ENCODE results near the gene CGB2.
"Not testable (repeated sequence)": the region's sequence is repeated elsewhere in the genome, so short reads cannot be mapped to it uniquely, and the experiment has no call there.

Gene CGB2

DNA sequence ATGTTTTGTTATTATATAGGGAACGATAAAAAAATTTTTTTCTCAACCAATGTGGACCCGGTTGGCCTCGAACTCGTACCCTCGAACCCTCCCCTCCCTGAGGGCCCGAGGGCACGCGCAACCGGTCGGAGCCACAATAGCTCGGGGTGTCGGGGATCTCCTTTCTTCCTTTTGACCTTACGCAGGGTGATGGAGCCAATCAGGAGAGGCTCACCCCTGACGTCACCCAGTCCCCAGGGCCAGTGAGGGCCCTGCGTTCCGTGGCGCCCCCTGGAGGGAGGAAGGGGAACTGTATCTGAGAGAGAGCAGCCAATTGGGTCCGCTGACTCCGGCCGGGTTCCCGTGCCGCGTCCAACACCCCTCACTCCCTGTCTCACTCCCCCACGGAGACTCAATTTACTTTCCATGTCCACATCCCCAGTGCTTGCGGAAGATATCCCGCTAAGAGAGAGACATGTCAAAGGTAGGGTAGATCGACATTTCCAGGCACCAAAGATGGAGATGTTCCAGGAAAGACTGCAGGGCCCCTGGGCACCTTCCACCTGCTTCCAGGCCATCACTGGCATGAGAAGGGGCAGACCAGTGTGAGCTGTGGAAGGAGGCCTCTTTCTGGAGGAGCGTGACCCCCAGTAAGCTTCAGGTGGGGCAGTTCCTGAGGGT, at the start of gene CGB2:
TSS of gene CGB2 (plus strand) at position 249 of the 660 bp plus-strand sequence. CDS start at position 455, 206 bp downstream.
- in situ Hi-C loops (cut with MboI; ENCODE audit: low sequenced_read_pairs): not testable (repeated sequence)

DNA sequence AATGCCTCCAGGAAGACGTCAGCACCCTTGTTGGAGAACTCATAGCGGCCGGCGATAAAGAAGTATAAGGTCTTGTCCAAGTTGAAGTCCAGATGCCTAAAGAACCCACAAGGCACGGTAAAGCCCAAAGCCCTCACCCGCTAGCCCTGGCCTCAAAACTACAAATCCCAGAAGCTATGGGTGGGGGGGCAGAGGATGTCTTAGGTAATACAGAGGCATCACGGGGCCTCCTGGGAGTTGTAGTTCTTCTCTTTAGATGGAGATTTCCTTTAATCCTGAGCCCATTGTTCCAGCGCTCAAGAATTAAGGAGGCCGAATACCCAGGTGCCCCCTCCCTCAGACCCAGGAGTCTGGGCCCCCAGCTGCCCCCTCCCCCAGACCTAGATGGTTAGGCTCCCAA, 49.4 kb upstream of the CGB2 start:
- in situ Hi-C loops (cut with MboI; ENCODE audit: low sequenced_read_pairs): no loop called here

DNA sequence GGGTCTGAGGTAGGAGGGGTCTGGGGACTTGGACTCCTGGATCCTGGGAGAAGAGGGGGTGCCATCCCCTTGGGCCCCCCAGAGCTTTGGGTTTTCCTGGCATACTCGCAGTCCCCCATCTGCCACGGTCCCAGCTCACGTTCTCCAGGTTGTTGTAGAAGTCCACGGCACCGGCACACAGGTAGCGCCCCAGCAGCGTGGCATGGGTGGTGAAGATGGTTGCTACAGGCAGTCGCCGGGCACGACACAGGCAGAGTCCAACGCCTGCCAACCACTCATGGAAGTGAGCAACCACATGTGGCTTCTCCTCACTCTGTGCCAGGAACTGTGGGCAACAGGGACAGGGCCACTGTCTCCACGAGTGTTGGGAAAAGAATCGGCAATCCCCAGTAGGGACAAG, 46.0 kb upstream of the CGB2 start:
- in situ Hi-C loops (cut with MboI; ENCODE audit: low sequenced_read_pairs): no loop called here

DNA sequence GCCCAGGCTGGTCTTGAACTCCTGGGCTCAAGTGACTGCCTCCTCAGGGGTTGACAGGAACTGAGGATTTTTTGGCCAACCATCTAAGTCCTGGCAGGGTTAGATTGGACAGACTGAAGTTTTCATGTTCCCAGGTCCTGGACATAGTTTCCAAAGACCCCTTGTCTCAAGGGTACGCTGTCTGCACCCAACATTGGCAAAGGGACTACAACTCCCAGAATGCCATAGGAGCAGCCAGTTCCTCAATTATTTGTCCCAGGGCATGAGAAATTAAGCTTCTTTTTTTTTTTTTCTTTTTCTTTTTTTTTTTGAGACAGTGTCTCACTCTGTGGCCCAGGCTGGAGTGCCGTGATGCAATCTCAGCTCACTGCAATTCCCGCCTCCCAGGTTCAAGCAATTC, 45.5 kb upstream of the CGB2 start:
- in situ Hi-C loops (cut with MboI; ENCODE audit: low sequenced_read_pairs): no loop called here

DNA sequence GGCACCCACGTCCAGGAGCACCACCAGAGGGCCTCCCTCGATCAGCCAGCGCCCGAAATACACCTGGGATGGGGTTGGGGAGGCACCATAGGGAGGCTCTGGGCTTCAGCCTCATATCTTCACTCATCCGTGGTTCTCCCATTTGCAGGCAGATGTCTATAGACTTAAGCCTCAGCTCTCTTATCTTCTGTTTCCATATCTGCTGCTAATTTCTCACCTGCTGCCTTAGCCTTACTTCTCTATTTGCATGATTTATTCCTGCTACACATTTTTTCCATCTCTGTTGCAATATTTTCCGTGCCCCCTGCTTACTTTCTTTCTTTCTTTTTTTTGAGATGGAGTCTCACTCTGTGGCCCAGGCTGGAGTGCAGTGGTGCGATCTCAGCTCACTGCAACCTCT, 44.4 kb upstream of the CGB2 start:
- in situ Hi-C loops (cut with MboI; ENCODE audit: low sequenced_read_pairs): no loop called here

DNA sequence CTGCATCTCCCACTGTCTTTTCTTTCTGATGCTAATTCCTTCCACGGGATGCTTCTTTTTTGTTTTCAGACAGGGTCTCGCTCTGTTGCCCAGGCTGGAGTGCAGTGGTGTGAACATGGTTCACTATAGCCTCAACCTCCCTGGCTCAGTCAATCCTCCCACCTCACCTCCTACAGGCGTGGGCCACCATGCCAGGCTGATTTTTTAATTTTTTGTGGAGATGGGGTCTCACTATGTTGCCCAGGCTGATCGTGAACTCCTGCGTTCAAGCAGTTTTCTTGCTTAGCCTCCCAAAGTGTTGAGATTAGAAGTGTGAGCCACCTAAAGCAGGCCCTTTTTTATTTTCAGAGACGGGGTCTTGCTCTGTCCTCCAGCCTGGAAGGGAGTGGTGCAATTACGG, 43.4 kb upstream of the CGB2 start:
- in situ Hi-C loops (cut with MboI; ENCODE audit: low sequenced_read_pairs): no loop called here

DNA sequence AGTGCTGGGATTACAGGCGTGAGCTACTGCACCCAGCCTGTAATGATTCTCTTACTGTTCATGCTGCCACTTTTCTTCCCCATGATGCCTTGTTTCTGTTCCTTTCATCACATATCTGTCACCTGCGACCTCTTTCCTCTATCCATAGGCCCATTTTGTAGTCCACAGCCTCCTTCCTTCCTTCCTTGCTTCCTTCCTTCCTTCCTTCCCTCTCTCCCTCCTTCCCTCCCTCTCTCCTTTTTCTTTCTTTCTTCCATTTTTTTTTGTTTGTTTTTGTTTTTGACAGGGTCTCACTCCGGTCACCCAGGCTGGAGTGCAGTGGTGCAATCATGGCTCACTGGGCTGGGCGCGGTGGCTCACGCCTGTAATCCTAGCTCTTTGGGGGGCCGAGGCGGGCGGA, 42.8 kb upstream of the CGB2 start:
- in situ Hi-C loops (cut with MboI; ENCODE audit: low sequenced_read_pairs): no loop called here

DNA sequence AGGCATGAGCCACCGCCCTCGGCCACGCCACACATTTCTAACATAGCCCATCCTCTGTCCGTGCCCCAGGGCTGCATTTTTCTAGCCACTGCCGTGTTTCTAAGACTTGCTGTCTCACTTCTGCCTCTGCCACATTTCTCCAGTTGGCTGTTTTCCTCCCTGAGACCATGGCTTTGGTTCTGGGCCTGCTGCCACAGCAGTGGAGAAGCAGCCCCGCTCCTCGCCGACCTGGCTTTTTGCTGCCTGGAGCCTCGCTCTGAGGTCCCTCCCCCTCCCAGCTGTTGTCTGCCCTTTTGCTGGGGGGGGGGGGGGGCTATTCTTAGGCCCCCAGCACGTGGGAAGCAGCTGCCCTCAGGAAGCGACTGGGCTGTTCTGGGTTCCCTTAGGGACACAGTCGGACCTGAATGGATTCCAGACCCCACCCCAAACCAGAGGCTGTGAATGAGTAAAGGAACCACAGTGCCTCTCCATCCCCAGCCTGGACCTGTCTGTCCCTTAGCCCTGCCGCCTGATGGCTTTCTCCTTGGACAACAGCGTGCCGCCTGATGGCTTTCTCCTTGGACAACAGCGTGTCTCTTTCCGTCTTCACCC, 41.9 kb upstream of the CGB2 start:
- in situ Hi-C loops (cut with MboI; ENCODE audit: low sequenced_read_pairs): no loop called here

DNA sequence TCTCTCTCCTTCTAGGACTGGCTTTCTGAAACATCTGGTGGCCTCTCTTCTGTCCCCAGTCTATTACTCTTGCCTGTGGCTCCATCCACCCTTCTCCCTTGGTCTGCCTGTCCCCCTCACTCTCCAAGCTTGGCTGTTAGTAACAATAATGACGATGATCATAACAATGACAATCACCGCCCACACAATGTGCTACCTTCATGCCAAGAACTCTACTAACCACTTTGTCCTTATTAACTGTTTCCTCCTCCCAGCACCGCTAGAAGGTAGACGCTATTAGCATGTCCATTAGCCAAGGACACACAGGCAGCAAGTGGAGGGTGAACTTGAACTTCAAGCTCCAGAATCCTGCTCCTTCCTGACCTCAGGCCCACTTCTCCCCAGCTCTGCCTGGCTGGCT, 41.3 kb upstream of the CGB2 start:
- in situ Hi-C loops (cut with MboI; ENCODE audit: low sequenced_read_pairs): no loop called here

DNA sequence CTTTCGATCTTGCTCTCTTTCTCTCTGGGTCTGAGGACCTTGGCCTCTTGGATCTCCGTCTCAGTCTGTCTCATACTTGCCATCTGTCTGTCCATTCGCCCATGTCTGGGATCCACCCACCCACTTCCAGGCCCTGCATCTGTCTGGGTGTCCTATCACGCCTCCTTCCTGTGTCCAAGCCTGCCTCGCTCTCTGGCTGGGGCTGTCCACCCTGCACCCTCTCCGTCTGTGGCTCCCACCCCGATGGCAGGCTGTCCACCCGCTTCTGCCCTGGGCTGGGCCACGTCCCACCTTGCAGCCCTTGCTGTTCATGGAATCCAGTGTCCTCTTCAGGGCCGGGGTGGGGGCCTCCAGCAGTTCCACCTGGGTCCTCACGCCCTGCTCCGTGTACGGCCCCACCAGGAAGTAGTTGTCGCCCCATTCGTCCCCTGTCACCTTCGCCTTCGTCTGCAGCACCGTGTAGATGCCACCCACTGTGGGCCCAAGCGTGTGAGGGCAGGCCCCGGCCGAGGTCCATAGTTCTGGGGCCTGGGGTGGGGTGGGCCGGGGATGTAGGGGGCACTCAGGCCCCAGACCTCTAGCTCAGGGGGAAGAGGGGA, 40.6 kb upstream of the CGB2 start:
- in situ Hi-C loops (cut with MboI; ENCODE audit: low sequenced_read_pairs): no loop called here

DNA sequence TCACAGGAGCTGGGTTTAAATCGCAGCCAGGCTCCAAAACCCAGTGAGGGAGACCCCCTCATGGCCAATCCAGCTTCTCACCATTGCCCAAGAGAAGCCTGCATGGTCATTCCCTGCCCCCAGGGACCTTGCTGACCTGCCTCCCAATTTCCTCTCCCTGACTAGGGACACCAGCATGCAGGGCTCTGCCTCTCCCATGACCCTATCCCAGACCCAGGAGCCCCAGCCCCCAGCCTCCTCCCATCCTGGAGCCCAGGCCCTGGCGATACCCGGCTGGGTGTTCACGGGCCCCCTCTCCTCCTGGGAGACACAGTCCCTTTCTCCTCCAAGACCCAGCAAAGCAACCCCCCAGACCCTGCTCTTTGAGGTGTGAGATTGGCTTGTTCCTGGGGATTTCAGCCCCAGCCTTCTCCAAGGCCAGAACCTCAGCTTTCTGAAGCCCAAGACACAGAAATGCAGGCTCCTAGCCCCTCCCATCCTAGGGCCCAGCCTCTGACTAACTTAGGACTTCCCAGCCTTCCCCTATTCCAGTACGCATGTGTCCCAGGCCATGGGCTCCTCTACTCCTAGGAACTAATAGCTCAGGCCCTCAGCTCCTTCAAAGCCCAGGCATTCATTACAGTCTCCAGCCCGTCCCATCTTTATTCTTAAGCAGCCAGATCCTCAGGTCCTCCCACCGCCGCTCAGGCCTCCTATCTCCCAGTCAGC, 39.7 kb upstream of the CGB2 start:
- in situ Hi-C loops (cut with MboI; ENCODE audit: low sequenced_read_pairs): no loop called here

DNA sequence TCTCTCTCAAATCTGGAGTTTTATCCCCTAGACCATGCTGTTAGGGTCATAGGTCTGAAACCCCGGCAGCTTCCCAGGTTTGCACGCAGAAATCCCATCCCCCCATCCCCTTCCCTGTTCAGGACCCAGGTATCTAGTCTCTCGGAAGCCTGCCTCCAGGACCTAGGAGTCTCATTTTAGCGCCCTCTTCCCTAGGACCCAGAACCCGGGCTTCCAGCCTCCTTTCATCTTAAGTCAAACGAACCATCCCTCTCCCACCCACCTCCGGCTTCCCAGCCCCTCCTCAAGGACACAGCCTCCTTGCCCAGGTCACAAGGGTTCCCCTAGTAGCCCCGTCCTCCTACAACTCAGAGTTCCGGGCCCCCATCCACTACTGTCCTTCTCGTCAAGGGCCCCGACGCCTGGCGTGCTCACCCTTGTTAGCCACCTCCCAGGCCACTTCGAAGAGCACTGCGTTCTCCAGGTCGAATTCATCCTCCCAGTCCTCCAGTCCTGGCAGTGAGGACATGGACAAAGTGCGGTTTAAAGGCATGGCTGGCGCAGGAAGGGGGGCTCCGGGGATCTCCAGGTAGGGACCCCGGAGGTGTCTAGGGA, 39.0 kb upstream of the CGB2 start:
- in situ Hi-C loops (cut with MboI; ENCODE audit: low sequenced_read_pairs): no loop called here

DNA sequence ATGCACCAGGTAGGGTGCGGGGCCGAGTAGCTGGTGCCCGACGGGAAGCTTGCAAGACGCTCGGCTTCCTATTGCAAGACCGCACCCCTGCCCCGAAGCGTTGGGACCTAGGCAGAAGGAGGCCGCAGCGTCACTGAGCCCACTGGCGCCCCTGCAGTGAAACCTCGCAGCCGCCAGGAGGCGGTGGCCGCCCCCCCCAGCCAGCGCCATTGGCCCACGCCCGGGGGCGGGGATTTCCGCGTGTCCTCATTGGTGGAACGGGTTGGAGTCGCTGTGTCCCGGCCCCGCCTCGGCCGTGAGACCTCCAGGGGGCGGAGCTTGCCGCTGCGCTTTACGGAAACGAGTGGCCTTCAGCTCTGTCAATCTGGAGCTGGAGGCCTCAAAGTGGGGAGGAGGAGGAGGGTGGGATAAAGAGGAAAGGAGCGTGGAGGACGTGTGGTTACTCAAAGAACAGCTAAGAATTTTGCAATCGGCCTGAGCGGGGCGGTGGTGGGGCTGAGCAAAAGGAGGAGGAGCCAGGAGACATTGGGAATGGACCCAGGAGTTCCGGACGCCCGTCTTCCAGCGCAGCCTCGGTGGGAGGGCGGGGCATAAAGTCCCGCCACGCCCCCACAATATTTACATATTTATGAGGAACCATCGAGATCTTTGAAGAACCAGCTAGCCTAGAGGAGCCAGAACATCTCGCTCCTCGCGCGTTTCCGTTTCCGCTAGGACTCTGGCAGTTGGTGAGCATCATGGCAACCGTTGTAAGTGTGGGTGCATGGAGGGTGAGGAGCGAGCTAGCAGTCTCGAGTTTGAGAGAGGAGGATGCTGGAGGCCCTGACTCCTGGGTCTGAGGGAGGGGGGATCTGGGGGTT, 38.3 kb upstream of the CGB2 start, which contains the start of the genes GYS1 and RUVBL2:
TSS of gene GYS1 (minus strand) at position 135 of the 860 bp plus-strand sequence. CDS start 197 bp downstream, outside the sequence.
TSS of gene RUVBL2 (plus strand) at position 713 of the 860 bp plus-strand sequence. CDS start at position 738, 25 bp downstream.
- in situ Hi-C loops (cut with MboI; ENCODE audit: low sequenced_read_pairs): no loop called here

DNA sequence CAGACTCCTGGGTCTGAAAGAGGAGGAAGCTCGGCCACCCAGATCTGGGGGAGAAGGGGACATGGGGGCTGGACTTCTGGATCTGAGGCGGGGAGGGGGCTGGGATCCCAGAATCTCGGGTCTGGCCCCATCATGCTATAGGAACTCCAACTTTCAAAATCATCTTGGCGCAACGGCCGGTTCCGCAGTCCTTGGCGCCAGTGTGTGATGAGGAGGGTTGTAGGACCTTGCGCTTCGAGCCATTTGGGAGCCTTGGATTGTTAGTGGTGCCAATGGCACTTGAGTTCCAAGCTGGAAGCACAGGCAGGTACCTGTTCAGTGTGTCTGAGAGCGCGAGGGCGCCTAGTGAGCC, 37.7 kb upstream of the CGB2 start:
- in situ Hi-C loops (cut with MboI; ENCODE audit: low sequenced_read_pairs): no loop called here

DNA sequence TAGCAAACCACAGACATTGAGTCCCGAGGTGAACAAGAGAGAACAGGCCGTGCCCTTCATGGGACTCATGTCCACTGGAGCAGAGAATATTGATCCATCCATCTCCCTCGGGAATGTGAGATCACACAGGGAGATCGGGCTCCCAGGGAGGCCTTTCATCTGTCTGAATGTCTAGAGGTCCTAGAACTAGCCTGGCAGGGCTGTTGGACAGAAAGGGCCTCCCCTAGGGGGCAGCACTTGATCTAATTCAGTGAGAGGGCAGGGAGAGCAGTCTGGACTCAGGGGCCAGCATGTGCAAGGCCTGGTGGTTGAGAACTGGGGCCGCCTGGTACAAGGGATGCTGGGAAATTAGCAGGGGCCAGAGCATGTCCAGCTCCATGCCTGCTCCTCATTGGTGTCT, 33.7 kb upstream of the CGB2 start:
- in situ Hi-C loops (cut with MboI; ENCODE audit: low sequenced_read_pairs): no loop called here

DNA sequence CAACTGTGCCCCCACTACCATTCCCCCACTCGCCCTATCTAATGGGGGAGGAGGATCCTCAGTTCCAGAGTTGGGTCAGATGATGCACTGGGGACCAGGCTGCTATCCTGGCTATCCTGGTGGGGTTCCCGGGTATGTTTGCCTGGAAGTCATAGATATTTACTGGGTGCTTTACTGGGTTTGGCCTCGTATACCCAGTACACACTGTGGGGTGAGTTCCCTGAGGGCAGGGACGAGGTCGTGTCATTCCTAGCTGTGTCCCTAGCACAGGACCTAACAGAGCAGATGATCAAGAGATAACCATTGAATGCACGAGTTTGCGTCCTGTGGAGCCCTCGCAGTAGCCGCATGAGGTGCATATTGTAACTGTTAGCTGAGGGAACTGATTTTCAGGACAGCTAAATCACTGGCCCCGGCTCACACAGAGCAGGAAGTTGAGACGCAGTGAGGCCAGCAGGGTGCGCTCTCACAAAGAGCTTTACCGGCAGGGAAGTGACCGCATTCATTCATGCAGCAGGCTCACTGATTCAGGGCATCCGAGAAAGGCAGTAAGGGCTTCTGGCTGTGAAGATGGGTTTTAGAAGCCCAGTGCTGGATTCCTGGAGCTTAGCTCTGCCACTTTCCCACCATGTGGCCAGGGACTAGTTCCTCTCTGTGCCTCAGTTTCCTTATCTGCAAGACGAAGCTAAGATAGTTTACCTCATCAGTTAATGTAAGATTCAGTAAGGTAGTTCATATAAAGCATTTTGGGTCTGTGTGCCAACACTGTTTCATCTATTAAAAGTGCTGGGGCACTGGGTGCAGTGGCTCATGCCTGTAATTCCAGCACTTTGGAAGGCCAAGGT, 32.0 kb upstream of the CGB2 start:
- in situ Hi-C loops (cut with MboI; ENCODE audit: low sequenced_read_pairs): no loop called here

DNA sequence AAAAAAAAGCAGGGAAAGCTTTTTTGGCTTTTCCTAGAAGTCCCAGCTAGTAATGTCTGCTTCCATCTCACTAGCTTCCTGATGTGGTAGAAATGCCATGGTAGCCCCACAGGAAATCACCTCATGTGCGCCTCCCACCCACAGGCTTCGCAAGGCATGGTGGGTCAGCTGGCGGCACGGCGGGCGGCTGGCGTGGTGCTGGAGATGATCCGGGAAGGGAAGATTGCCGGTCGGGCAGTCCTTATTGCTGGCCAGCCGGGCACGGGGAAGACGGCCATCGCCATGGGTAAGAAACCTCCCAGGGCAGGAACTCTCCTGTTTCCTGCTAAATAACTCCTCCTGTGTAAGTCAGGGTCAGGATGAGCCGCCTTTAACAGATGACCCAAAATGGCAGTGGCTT, 27.6 kb upstream of the CGB2 start:
- in situ Hi-C loops (cut with MboI; ENCODE audit: low sequenced_read_pairs): no loop called here

DNA sequence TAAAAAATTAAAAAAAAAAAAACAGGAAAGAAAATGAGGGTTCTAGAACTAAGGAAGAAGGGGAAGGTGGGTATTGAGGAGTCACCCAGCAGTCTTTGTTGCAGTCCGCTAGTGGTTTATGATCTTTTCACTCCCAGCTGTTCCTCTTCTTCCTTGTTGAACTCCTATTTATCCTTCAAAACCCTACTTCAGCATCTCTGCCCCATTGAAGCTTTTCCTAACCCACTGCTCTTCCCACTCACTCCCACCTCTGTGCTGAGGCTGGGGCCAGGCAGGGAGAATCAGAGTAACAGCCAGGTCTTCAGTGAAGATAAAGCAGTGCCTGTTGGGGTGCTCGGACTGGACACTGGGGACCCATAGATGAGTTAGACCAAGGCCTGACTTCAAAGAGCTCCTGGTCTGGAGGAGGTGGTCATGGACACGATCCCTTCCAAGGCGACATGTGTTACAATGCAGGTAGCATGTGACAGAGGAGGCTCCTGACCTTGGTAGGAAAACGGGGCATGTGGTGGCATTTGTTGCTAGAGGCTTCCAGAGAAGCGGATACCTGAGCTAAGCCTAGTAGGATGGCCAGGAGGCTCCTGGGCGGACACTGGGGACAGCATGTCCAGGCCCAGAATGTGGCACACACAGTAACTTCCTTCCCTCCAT, 26.6 kb upstream of the CGB2 start:
- in situ Hi-C loops (cut with MboI; ENCODE audit: low sequenced_read_pairs): no loop called here

DNA sequence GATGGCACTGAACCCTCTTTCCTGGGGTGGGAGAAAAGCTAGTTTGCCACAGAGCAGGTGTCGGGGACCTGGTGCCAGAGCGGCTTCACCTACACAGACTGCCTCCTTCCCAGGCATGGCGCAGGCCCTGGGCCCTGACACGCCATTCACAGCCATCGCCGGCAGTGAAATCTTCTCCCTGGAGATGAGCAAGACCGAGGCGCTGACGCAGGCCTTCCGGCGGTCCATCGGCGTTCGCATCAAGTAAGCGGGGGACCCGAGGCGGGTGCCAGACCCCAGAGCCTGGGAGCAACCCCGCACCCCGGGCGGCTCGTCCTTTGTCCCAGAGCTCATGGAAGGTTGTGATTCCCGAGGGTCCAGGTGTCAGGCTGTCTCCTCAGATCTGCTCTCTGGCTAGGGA, 24.8 kb upstream of the CGB2 start:
- in situ Hi-C loops (cut with MboI; ENCODE audit: low sequenced_read_pairs): no loop called here
